GM21528 (cell line): ENCODE results near the gene KIAA1217.

Source experiments
- ATAC-seq: cut with Tn5 transposase; IDR thresholded peaks from one replicate; pipeline ENCODE4 v1.9.1; 2021; ENCODE audit warnings: mild to moderate bottlenecking, moderate library complexity; ENCODE audit not compliant: unreplicated experiment, low FRiP score

Gene KIAA1217

GRCh38 chr10:24390146-24390700, 181.3 kb downstream of the KIAA1217 start:
- ATAC-seq, result no peak

- ATAC-seq, result no peak
Observed at GRCh38 chr10:24390746-24391145, 181.8 kb downstream of the KIAA1217 start.

GRCh38 chr10:24393201-24393600, 184.3 kb downstream of the KIAA1217 start:
- no peak for ATAC-seq

- ATAC-seq, result no peak
Observed at GRCh38 chr10:24394461-24395190, 185.7 kb downstream of the KIAA1217 start.

- no peak for ATAC-seq
Observed at GRCh38 chr10:24396396-24396795, 187.5 kb downstream of the KIAA1217 start.

GRCh38 chr10:24397662-24398061, 188.7 kb downstream of the KIAA1217 start:
- ATAC-seq, result no peak

- no peak for ATAC-seq
Observed at GRCh38 chr10:24404567-24404966, 195.6 kb downstream of the KIAA1217 start.

GRCh38 chr10:24405635-24406034, 196.7 kb downstream of the KIAA1217 start:
- no peak for ATAC-seq

- ATAC-seq, result no peak
Observed at GRCh38 chr10:24406809-24407483, 198.0 kb downstream of the KIAA1217 start.

- no peak for ATAC-seq
Observed at GRCh38 chr10:24407928-24408327, 199.0 kb downstream of the KIAA1217 start.

- ATAC-seq, result no peak
Observed at GRCh38 chr10:24408365-24408764, 199.4 kb downstream of the KIAA1217 start.

GRCh38 chr10:24414597-24414996, 205.7 kb downstream of the KIAA1217 start:
- ATAC-seq, result no peak

GRCh38 chr10:24415455-24416125, 206.7 kb downstream of the KIAA1217 start:
- ATAC-seq, result no peak

GRCh38 chr10:24416248-24416647, 207.3 kb downstream of the KIAA1217 start:
- ATAC-seq, result no peak

- ATAC-seq, result no peak
Observed at GRCh38 chr10:24417053-24417452, 208.1 kb downstream of the KIAA1217 start.

GRCh38 chr10:24418532-24418931, 209.6 kb downstream of the KIAA1217 start:
- ATAC-seq, result no peak

GRCh38 chr10:24419066-24419465, 210.1 kb downstream of the KIAA1217 start:
- ATAC-seq, result no peak

- ATAC-seq, result no peak
Observed at GRCh38 chr10:24425151-24425550, 216.2 kb downstream of the KIAA1217 start.

- ATAC-seq, result no peak
Observed at GRCh38 chr10:24427678-24428409, 218.9 kb downstream of the KIAA1217 start.

GRCh38 chr10:24428410-24428782, 219.5 kb downstream of the KIAA1217 start:
- no peak for ATAC-seq

- ATAC-seq, result no peak
Observed at GRCh38 chr10:24430591-24430990, 221.7 kb downstream of the KIAA1217 start.
